ENCODE results near the gene ZNF620.

- no peak for TF ChIP-seq POLR2A (IDR thresholded peaks at IDR 0.05; ENCODE audit: low read depth)
- TF ChIP-seq POLR2AphosphoS5 (IDR thresholded peaks at IDR 0.05) = no peak
Measured at GRCh38 chr3:40534283-40534682, 28.4 kb downstream of the ZNF620 start.
